HG02885 (cell line): ENCODE results near the gene WNT5A.
"Not testable (repeated sequence)": the region's sequence is repeated elsewhere in the genome, so short reads cannot be mapped to it uniquely, and the experiment has no call there.

Source experiments
- ATAC-seq: cut with Tn5 transposase; IDR thresholded peaks from one replicate; pipeline ENCODE4 v1.9.1; 2021; ENCODE audit warnings: mild to moderate bottlenecking; ENCODE audit not compliant: unreplicated experiment, poor library complexity

Gene WNT5A

GRCh38 chr3:55507808-55508207 lies 20.7 kb upstream of the WNT5A start:
- no peak for ATAC-seq

DNA sequence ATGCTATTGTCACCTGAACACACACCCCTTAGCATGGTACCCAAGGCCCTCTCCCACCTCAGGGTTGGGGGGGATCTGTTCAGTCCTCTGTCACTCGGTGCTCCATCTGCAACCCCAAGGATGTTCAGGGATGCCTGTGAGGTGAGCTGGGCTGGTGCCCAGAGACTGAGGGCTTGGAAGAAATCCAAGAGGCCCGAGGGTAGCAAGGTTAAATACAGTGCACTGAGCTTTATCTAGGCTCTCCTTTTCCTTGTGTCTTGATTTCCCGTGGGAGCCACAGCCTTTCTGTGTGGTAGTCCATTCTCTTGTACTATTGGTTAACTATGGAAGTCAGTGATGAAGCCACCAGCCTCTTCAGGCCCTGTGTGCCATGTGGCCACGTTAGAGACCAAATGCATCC lies 18.7 kb upstream of the WNT5A start:
- ATAC-seq = no peak

- ATAC-seq = not testable (repeated sequence)
Measured at GRCh38 chr3:55505102-55505501, 18.0 kb upstream of the WNT5A start.

GRCh38 chr3:55501905-55502304 lies 14.8 kb upstream of the WNT5A start:
- no peak for ATAC-seq

DNA sequence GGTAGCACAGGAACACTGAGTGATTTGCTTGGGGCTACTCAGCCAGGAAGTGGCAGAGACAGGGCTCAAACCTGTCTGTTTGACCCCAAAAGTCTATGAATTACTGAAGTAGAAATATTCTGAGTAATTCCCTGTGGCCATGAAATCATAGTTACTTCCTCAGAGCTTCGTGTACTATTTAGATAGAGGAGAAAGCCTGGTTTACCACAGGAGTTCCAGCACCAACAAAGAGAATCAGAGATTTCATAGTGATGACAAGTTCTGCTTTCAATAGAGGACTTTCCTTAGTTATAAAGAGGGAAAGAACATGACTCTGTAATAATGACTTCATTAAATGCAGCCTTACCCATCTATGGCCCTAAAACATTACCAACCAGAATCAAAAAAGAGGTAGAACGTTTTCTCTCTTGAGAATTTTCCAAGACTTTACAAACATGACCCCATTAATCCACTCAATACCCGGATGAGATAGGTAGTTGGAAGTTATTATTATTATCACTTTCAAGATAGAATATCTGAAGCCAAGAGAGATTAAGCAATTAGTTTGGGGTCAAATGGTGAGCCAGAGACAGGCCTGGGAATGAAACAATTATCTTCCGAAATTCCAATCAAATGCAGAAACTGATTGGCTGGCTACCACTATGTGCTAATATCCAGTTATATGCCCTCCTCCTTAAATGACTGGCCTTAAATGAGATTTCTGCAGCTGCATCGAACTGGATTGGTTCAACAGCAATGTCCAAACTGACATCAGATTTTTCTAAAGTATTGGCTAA lies 13.6 kb upstream of the WNT5A start:
- ATAC-seq = no peak

DNA sequence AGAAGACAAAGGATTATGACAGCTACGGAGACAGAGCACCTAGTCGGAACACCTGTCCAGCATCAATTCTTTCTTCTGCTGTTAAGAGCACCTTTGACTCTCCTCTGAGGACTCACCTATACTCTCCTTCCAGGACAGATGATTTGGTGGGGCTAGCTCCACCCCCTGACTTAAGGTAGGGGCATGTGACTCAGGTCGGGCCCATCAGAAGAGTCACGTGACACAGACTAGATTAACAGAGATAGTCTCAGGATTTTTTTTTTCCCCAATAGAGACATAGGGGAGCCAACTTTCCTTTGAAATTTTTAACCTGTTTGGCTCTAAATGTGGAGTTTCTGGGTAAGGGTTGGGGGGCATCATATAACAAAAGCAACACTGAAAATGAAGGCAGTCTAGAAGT lies 11.4 kb upstream of the WNT5A start:
- no peak for ATAC-seq

GRCh38 chr3:55497250-55497649 lies 10.1 kb upstream of the WNT5A start:
- no peak for ATAC-seq

DNA sequence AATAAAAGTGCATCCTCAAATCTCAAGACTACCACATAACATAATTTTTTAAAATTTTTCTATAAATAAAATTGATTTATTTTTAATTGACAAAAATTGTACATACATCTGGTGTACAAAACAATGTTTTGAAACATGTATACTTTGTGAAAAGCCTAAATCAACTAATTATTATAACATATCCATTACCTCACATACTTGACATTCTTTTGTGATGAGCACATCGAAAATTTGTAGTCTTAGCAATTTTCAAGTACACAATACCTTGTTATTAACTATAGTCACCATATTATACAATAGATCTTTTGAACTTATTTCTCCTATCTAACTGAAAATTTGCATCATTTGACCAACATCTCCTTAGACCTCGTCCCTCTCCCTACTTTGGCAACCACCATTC lies 7.9 kb upstream of the WNT5A start:
- no peak for ATAC-seq

DNA sequence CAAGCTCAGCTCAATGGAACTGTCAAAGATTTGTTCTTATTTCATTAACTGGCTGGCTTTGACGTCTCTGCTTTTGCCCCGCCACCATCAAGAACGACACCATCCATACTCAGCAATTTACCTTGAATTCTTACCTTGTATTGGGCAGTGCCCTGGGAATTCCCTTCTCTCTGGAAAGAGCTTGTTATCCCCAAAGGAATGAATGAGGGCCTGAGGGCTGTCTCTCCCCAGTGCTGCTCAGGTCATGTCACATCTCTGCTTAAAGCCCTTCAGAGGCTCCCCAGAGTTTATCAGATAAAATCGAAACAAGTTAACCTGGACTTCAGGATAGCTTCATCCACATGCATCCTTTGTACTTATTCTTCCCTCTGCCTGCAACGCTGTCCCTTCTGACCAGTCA lies 5.9 kb upstream of the WNT5A start:
- no peak for ATAC-seq

GRCh38 chr3:55491296-55491816 lies 4.2 kb upstream of the WNT5A start:
- ATAC-seq = no peak

GRCh38 chr3:55490276-55490913 lies 3.3 kb upstream of the WNT5A start:
- no peak for ATAC-seq

DNA sequence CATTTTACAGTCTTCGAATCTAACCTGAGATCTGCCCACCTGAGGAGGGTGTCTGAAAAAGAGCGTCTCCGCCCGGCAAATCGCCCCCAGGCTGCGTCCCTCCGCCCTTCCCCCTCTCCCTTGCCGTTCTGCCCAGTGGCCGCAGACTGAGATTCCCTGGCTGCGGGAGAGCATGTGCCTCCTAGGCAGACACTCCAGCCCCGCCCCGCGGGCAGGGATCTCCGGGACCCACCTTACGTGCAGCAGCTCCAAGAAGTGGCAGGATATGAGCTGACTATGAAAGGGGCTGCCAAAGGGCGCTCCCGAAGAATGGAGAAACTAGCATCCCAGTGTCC lies 2.7 kb upstream of the WNT5A start:
- ATAC-seq = no peak

- ATAC-seq = no peak
Measured at GRCh38 chr3:55488398-55489055, 1.4 kb upstream of the WNT5A start.

- ATAC-seq = no peak
Measured at GRCh38 chr3:55487381-55488241, 505 bp upstream of the WNT5A start.

- no peak for ATAC-seq
Measured at GRCh38 chr3:55486101-55486856, 827 bp downstream of the WNT5A start.

GRCh38 chr3:55484801-55485791 lies 2.0 kb downstream of the WNT5A start:
- peak; percentile 72 for ATAC-seq

DNA sequence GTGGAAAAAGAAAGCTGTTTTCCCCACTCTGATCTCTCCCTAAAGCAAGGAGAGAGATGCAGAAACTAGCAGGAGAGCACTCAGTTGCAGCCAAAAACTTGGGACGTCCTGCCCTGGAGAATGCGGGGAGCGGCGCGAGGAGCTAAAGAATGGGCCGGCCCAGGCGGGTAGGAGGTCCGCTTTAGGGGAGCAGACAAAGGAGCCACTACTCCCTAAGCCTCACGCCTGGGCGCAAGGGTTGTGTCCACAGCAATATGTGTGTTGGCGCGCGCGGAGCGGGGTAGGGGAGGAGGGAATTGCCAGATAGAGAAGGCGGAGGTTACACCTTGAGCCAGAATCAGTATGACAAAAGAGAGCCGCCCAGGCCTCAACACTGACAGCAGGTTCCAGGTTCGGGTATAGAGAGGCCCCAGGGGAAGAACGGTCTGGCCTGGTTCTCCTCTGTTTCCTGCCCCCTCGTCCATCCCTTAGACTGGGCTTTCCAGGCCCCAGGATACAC lies 2.9 kb downstream of the WNT5A start:
- ATAC-seq = no peak
